Left cardiac atrium (tissue), 4 donors: ENCODE measurements around the gene BATF3. TPM values are rescaled to one million over a fixed set of nuclear protein-coding genes. Genes with fewer than 3 reads are reported as not detected.
A peak's percentile ranks its signal among the peaks of the same experiment; 100 is the strongest.
"Not testable (repeated sequence)": the region's sequence is repeated elsewhere in the genome, so short reads cannot be mapped to it uniquely, and the experiment has no call there.

Experiments used
- ATAC-seq, 2 donors: fragments of 200-7000 bp; cut with Tn5 transposase; one replicate each; pipeline ENCODE4 v1.9.1; 2020; ENCODE audit warnings: mild to moderate bottlenecking in 2 of 2, moderate library complexity in 2 of 2
- DNase-seq: peaks from one replicate; pipeline ENCODE4 v3.0.0-alpha.2; 2020
- intact Hi-C, 2 donors: fragments of 100-400 bp; cut with DNase I; formaldehyde crosslinking; loops; one replicate each; pipeline versions ENCODE4 v1.14.1 to v1.15.1; 2022 to 2023
- total RNA-seq, 2 donors: library from RNA; stranded (reverse); fragmentation: NEBNext Ultra II Directional; extraction: Animal tissue kit (Norgen Biotek cat#: 25700); gene quantifications; one replicate each; pipeline ENCODE4 v1.2.1, GENCODE V29; 2021
- donor health status: DM: no; HTN: yes; CAD: no.
- donor health status: DM: no; HTN: yes; CAD: no; lungs with severe emphysema.
- donor health status: DM: yes; HTN: yes; CAD: no.
- donor health status: Dilated cardiomyopathy.

BATF3 gene
- total RNA-seq, 2 donors from 2014 or later, result 3.9 to 8.1 TPM

- intact Hi-C loops, result no loop called here
- ATAC-seq, result no peak
- no peak for DNase-seq
Observed at GRCh38 chr1:212712451-212713303, 13.0 kb upstream of the BATF3 start.

GRCh38 chr1:212711974-212712373 lies 12.3 kb upstream of the BATF3 start:
- ATAC-seq, intact Hi-C loops, DNase-seq: not testable (repeated sequence)

GRCh38 chr1:212710566-212710965 lies 10.9 kb upstream of the BATF3 start:
- DNase-seq (no peak), ATAC-seq (no peak)
- intact Hi-C loops, result no loop called here

GRCh38 chr1:212703991-212704564 lies 4.4 kb upstream of the BATF3 start:
- ATAC-seq, result no peak
- intact Hi-C loops, result no loop called here

GRCh38 chr1:212702672-212703071 lies 3.0 kb upstream of the BATF3 start:
- intact Hi-C loops, result no loop called here
- no peak for ATAC-seq
- no peak for DNase-seq

More at GRCh38 chr1:212703991-212704564, 4.4 kb upstream of the BATF3 start:
- DNase-seq, result no peak

GRCh38 chr1:212701910-212702309 lies 2.3 kb upstream of the BATF3 start:
- no peak for DNase-seq

GRCh38 chr1:212700892-212701819 lies 1.5 kb upstream of the BATF3 start:
- DNase-seq, result peak; percentile 63
- intact Hi-C loops, result no loop called here
- peak; percentile 55 to 79 for ATAC-seq

More at GRCh38 chr1:212701910-212702309, 2.3 kb upstream of the BATF3 start:
- intact Hi-C loops, result no loop called here
- ATAC-seq, result no peak

- DNase-seq, result peak; percentile 65
- peak; percentile 65 to 77 for ATAC-seq
- intact Hi-C loops, result no loop called here
Observed at GRCh38 chr1:212700223-212700891, 717 bp upstream of the BATF3 start.

GRCh38 chr1:212699104-212699624 lies 476 bp downstream of the BATF3 start:
- intact Hi-C loops, result no loop called here
- DNase-seq (peak; percentile 39), ATAC-seq (peak; percentile 62 to 63)

GRCh38 chr1:212698467-212699103 lies 1.1 kb downstream of the BATF3 start:
- intact Hi-C loops, result no loop called here
- ATAC-seq, result no peak

GRCh38 chr1:212696721-212697331 lies 2.8 kb downstream of the BATF3 start:
- ATAC-seq (no peak), DNase-seq (no peak)
- intact Hi-C loops, result no loop called here

More at GRCh38 chr1:212698467-212699103, 1.1 kb downstream of the BATF3 start:
- DNase-seq, result no peak

- ATAC-seq (no peak), DNase-seq (no peak)
- intact Hi-C loops, result no loop called here
Observed at GRCh38 chr1:212692774-212693644, 6.6 kb downstream of the BATF3 start.

- intact Hi-C loops, result no loop called here
- ATAC-seq, result no peak
- DNase-seq, result no peak
Observed at GRCh38 chr1:212691561-212692071, 8.0 kb downstream of the BATF3 start.

GRCh38 chr1:212690816-212691403 lies 8.7 kb downstream of the BATF3 start:
- ATAC-seq (no peak), DNase-seq (no peak)
- intact Hi-C loops, result no loop called here

GRCh38 chr1:212689758-212690529 lies 9.7 kb downstream of the BATF3 start:
- intact Hi-C loops, result no loop called here

More at GRCh38 chr1:212689758-212690529, 9.7 kb downstream of the BATF3 start:
- DNase-seq (no peak), ATAC-seq (no peak)
